GM11168 (cell line): ENCODE data around the gene ANK2.

Experiments
- in situ Hi-C: fragments of 300-500 bp; cut with MboI; formaldehyde crosslinking; loops from one replicate; pipeline ENCODE4 v1.12.0; 2022; ENCODE audit warnings: low sequenced_read_pairs; ENCODE audit not compliant: unreplicated experiment

Gene ANK2

DNA sequence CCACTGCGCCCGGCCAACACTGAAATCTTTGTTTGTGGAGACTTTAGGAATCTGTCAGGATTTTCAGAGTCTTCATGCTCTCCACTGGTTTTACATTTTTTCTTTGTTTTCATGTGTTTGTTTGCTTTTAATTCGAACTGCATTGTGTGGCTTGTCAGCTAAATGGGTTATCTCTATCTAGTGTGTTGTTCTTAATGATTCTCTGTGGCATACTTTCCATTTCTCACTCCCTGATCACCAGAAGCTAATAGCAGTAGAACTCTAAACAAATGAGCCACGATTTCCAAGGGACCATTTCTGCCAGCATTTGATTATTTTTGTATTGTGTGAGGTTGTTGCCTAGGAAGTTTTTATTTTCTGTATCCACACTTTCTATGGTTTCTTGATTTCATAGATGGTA is 359.7 kb downstream of the ANK2 start:
- in situ Hi-C loops: loop anchor here (25.0 kb wide), 1 partner anchor 653 kb away; no protein-coding TSS in a partner anchor

DNA sequence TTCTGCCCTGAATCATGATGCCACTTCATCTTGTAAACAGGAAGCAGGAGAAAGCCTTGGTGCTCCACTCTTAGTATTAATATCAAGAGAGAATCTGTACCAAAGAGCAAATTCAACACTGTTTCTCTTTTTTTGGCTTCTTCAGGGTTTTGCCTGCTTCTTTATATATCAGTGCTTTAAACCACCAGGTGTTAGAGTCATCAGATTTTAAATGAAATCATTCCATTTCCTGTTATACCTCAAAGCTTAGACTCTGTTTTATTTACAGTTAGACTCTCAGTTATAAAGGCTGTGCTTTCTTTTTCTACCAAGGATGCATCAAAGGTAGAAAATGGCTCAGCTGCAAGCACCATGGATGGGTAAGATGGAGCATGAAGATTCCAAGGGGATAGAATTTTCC is 361.2 kb downstream of the ANK2 start:
- in situ Hi-C loops: loop anchor here (25.0 kb wide), 1 partner anchor 652 kb away; no protein-coding TSS in a partner anchor

DNA sequence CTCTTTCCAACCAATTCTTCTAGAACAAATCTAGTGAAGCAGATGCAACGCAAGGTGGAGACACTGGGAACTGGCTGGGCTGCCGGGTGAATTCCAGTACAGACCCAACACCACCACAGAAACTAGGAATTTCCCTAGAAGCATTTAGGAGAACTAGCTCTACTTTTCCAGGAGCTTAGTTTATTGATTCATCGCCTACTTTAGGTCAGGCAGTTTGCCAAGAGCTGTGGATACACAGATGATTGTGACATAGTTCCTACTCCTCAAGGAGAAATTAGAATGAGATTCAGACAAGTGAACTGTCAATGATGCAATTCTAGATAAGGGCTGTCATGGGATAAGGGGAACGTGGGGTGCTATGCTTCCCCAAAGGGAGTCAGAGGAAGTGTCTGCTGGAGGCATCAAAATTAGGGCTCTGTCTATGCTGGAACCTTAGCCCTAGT is 362.1 kb downstream of the ANK2 start:
- in situ Hi-C loops: loop anchor here (25.0 kb wide), 1 partner anchor 651 kb away; no protein-coding TSS in a partner anchor

- in situ Hi-C loops: loop anchor here (25.0 kb wide), 1 partner anchor 643 kb away; no protein-coding TSS in a partner anchor
Observed at GRCh38 chr4:113419631-113420030, 370.2 kb downstream of the ANK2 start.

GRCh38 chr4:113420938-113421337 is 371.5 kb downstream of the ANK2 start:
- in situ Hi-C loops: loop anchor here (25.0 kb wide), 1 partner anchor 641 kb away; no protein-coding TSS in a partner anchor

- in situ Hi-C loops: loop anchor here (25.0 kb wide), 1 partner anchor 639 kb away; no protein-coding TSS in a partner anchor
Observed at GRCh38 chr4:113423631-113424030, 374.2 kb downstream of the ANK2 start.

- in situ Hi-C loops: no loop called here
Observed at GRCh38 chr4:113433116-113433515, 383.7 kb downstream of the ANK2 start.
